HCT116 (cell line): ENCODE data around the gene ERI2.

ENCODE experiments used
- CEBPB ChIP-seq: IDR thresholded peaks from 2 replicates; pipeline ENCODE4 v1.6.1; 2012; ENCODE audit warnings: low read depth
- EGR1 ChIP-seq: IDR thresholded peaks from 2 replicates; pipeline ENCODE4 v1.6.1; 2012; ENCODE audit warnings: low read depth
- FOSL1 ChIP-seq: IDR thresholded peaks from 2 replicates; pipeline ENCODE4 v1.6.1; 2012; ENCODE audit warnings: low read depth
- JUND ChIP-seq: IDR thresholded peaks from 2 replicates; pipeline ENCODE4 v1.6.1; 2012
- POLR2A ChIP-seq: IDR thresholded peaks from 2 replicates; pipeline ENCODE4 v1.7.0; 2011; ENCODE audit warnings: borderline replicate concordance; ENCODE audit not compliant: insufficient read depth, insufficient read length; ENCODE audit errors: extremely low read depth
- POLR2AphosphoS5 ChIP-seq: IDR thresholded peaks from 2 replicates; pipeline ENCODE4 v1.6.1; 2011; ENCODE audit warnings: mild to moderate bottlenecking, low read depth, low read length, moderate library complexity
- RAD21 ChIP-seq: IDR thresholded peaks from 2 replicates; pipeline ENCODE4 v1.6.1; 2012; ENCODE audit warnings: low read depth, mild to moderate bottlenecking
- YY1 ChIP-seq: IDR thresholded peaks from 2 replicates; pipeline ENCODE4 v1.6.1; 2011; ENCODE audit warnings: low read length, low read depth, moderate library complexity, mild to moderate bottlenecking; ENCODE audit not compliant: insufficient replicate concordance; ENCODE audit errors: extremely low read depth
- TF ChIP-seq, protein P1 (sequence below), 3 experiments: fragments of 200-600 bp in 1 of 3; sonication (generic) in 1 of 3; IDR thresholded peaks in 2 of 3; conservative IDR thresholded peaks in 1 of 3; 2 replicates each; pipeline ENCODE4 v1.5.1; 2012 to 2017; ENCODE audit warnings: low read depth in 2 of 3, low read length in 2 of 3, antibody characterized with exemption in 1 of 3, borderline replicate concordance in 1 of 3, control low read depth in 1 of 3, mild to moderate bottlenecking in 1 of 3, mixed read lengths in 1 of 3, mixed run types in 1 of 3, moderate library complexity in 1 of 3; ENCODE audit not compliant: insufficient read depth in 1 of 3
- TF ChIP-seq, protein P2 (sequence below): IDR thresholded peaks from 2 replicates; pipeline ENCODE4 v1.6.1; 2012

DNA sequence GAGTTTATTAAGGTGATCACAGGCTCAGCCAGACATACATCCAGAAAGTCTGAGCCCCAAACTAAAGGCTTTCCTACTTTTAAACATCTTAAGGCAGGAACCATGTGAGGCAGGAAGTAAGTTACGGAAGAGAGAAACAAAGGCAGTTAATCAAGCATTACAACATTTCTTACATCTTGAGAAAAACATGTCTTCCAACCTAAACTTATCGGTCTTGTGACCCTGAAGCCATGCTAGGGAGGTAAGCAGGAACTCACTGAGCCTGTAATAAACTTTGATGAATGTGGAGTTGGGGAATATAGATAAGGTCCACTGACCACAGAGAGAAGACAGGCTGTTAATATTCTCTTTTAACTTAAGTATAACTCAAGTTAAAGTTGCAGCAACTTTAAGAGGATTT is 45.9 kb downstream of the ERI2 start:
- no peak for TF ChIP-seq POLR2A
- TF ChIP-seq, protein P1, sequence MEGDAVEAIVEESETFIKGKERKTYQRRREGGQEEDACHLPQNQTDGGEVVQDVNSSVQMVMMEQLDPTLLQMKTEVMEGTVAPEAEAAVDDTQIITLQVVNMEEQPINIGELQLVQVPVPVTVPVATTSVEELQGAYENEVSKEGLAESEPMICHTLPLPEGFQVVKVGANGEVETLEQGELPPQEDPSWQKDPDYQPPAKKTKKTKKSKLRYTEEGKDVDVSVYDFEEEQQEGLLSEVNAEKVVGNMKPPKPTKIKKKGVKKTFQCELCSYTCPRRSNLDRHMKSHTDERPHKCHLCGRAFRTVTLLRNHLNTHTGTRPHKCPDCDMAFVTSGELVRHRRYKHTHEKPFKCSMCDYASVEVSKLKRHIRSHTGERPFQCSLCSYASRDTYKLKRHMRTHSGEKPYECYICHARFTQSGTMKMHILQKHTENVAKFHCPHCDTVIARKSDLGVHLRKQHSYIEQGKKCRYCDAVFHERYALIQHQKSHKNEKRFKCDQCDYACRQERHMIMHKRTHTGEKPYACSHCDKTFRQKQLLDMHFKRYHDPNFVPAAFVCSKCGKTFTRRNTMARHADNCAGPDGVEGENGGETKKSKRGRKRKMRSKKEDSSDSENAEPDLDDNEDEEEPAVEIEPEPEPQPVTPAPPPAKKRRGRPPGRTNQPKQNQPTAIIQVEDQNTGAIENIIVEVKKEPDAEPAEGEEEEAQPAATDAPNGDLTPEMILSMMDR (IDR thresholded peaks at IDR 0.05 in 2 of 3, conservative IDR thresholded peaks at IDR 0.05 in 1 of 3; ENCODE audit: borderline replicate concordance in 1 of 3, insufficient read depth in 1 of 3, low read depth in 2 of 3, low read length in 2 of 3), result no peak
- no peak for TF ChIP-seq FOSL1
- no peak for TF ChIP-seq EGR1
- no peak for TF ChIP-seq POLR2AphosphoS5
- TF ChIP-seq CEBPB, result no peak
- TF ChIP-seq RAD21, result no peak
- TF ChIP-seq, protein P2, sequence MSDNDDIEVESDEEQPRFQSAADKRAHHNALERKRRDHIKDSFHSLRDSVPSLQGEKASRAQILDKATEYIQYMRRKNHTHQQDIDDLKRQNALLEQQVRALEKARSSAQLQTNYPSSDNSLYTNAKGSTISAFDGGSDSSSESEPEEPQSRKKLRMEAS, result no peak
- TF ChIP-seq JUND, result no peak
- TF ChIP-seq YY1, result no peak
